Astrocyte of the spinal cord (primary cell): ENCODE data around the gene CKAP5.

Experiments
- DNase-seq: peaks from one replicate; pipeline ENCODE4 v3.0.0; 2011; ENCODE audit warnings: low read depth, low spot score
- H3K4me3 ChIP-seq: 2 replicates; pipeline ENCODE4 v1.5.1; 2011; ENCODE audit warnings: low read depth, mild to moderate bottlenecking, low read length, moderate library complexity
- CTCF ChIP-seq: IDR thresholded peaks from 2 replicates; pipeline ENCODE4 v1.5.1; 2012; ENCODE audit warnings: low read depth, mild to moderate bottlenecking, low read length, inconsistent platforms
- in situ Hi-C: cut with HindIII; loops from 2 replicates; pipeline ENCODE4 v1.10.0; 2017; ENCODE audit warnings: low sequenced_read_pairs

Gene CKAP5

GRCh38 chr11:46835897-46836296, 10.2 kb downstream of the CKAP5 start:
- DNase-seq = no peak
- in situ Hi-C loops = no loop called here
- TF ChIP-seq CTCF = no peak
- H3K4me3 ChIP-seq = no peak overlapping the region

- no peak for TF ChIP-seq CTCF
- H3K4me3 ChIP-seq = no peak overlapping the region
- no peak for DNase-seq
- in situ Hi-C loops = no loop called here
These were observed 11.3 kb downstream of the CKAP5 start for GRCh38 chr11:46834821-46835220.

- H3K4me3 ChIP-seq = no peak overlapping the region
- no peak for DNase-seq
- TF ChIP-seq CTCF = no peak
- in situ Hi-C loops = no loop called here
These were observed 13.4 kb downstream of the CKAP5 start for GRCh38 chr11:46832511-46833214.

- DNase-seq = peak; percentile 22
- in situ Hi-C loops = no loop called here
- no peak for TF ChIP-seq CTCF
- no peak overlapping the region for H3K4me3 ChIP-seq
These were observed 18.1 kb downstream of the CKAP5 start for GRCh38 chr11:46827995-46828394.

GRCh38 chr11:46826310-46827044, 19.6 kb downstream of the CKAP5 start:
- H3K4me3 ChIP-seq = peak overlapping the region; percentile 62
- in situ Hi-C loops = no loop called here
- TF ChIP-seq CTCF = no peak
- peak; percentile 77 for DNase-seq

- peak; percentile 40 for TF ChIP-seq CTCF
- no peak overlapping the region for H3K4me3 ChIP-seq
- DNase-seq = peak; percentile 35
- in situ Hi-C loops = no loop called here
These were observed 37.2 kb downstream of the CKAP5 start for GRCh38 chr11:46808799-46809431.
